Natural killer cell (primary cell): Measurements from ENCODE around the gene CHMP1B. TPM values are rescaled to one million over a fixed set of nuclear protein-coding genes. Genes with fewer than 3 reads are reported as not detected.
A peak's percentile ranks its signal among the peaks of the same experiment; 100 is the strongest.

ENCODE experiments used
- ATAC-seq, 3 donors: fragments of 150-1000 bp in 2 of 3; fragments of 200-7000 bp in 1 of 3; cut with Tn5 transposase; 1 replicate in 1 of 3; 2 replicates in 2 of 3; pipeline ENCODE4 v1.10.0; 2021; ENCODE audit warnings: mild to moderate bottlenecking in 2 of 3, moderate library complexity in 2 of 3
- DNase-seq, 2 donors: peaks; one replicate each; pipeline versions ENCODE4 v3.0.0 to v3.0.0-alpha.2; 2013 to 2021; ENCODE audit warnings: mixed read lengths in 1 of 2
- H3K27ac ChIP-seq: one replicate; pipeline ENCODE4 v1.5.1; 2013; ENCODE audit warnings: mild to moderate bottlenecking, low read length
- H3K27me3 ChIP-seq: one replicate; pipeline ENCODE4 v1.6.1; 2013; ENCODE audit warnings: low read length; ENCODE audit not compliant: control insufficient read depth, insufficient read depth
- H3K36me3 ChIP-seq: one replicate; pipeline ENCODE4 v1.6.1; 2013; ENCODE audit warnings: low read length; ENCODE audit not compliant: control insufficient read depth, insufficient read depth
- H3K4me1 ChIP-seq: one replicate; pipeline ENCODE4 v1.6.1; 2013; ENCODE audit warnings: low read length; ENCODE audit not compliant: control insufficient read depth, insufficient read depth
- H3K4me3 ChIP-seq: one replicate; pipeline ENCODE4 v1.5.1; 2013; ENCODE audit warnings: low read length
- H3K9me3 ChIP-seq: one replicate; pipeline ENCODE4 v1.6.1; 2013; ENCODE audit warnings: low read length; ENCODE audit not compliant: control insufficient read depth, insufficient read depth
- H3K27ac Mint-ChIP-seq, 2 donors: one replicate each; pipeline ENCODE4 v1.8.0; 2022; ENCODE audit warnings: mild to moderate bottlenecking in 2 of 2, mixed read lengths in 2 of 2, moderate library complexity in 1 of 2
- H3K27me3 Mint-ChIP-seq, 2 donors: one replicate each; pipeline ENCODE4 v1.8.0; 2022; ENCODE audit warnings: low read depth in 2 of 2, mixed read lengths in 2 of 2
- H3K36me3 Mint-ChIP-seq: one replicate; pipeline ENCODE4 v1.8.0; 2022; ENCODE audit warnings: mixed read lengths
- H3K4me1 Mint-ChIP-seq, 2 donors: one replicate each; pipeline ENCODE4 v1.8.0; 2022; ENCODE audit warnings: mixed read lengths in 2 of 2
- H3K4me3 Mint-ChIP-seq: one replicate; pipeline ENCODE4 v1.8.0; 2022; ENCODE audit warnings: mild to moderate bottlenecking, moderate library complexity, mixed read lengths
- H3K9me3 Mint-ChIP-seq, 2 donors: one replicate each; pipeline ENCODE4 v1.8.0; 2022; ENCODE audit warnings: mixed read lengths in 2 of 2
- CTCF ChIP-seq: fragments of 200-600 bp; IDR thresholded peaks from one replicate; pipeline ENCODE4 v1.8.0; 2022; ENCODE audit warnings: antibody characterized with exemption
- WGBS: methylation state at CpG from one replicate; pipeline ENCODE4 v1.1.7; 2013; ENCODE audit warnings: missing lambda C conversion rate; ENCODE audit not compliant: insufficient coverage; 5-methylcytosine and 5-hydroxymethylcytosine counted together
- intact Hi-C: fragments of 100-400 bp; cut with micrococcal nuclease; formaldehyde crosslinking; loops from one replicate; pipeline ENCODE4 v1.14.2; 2022
- total RNA-seq, 4 donors: library from RNA; stranded (reverse); fragments of 120-200 nt in 1 of 4; gene quantifications; one replicate each; pipeline versions ENCODE4 v1.2.3 to v1.2.4, GENCODE V29; 2013 to 2022

The CHMP1B gene
- total RNA-seq, 3 donors from 2014 or later (not counting 1 experiment from before 2014, with no cell fraction given) = 99.4 to 132 (median 110) TPM

GRCh38 chr18:11857177-11857887 lies 6.1 kb downstream of the CHMP1B start:
- Histone ChIP-seq H3K27me3 (no peaks in the 10 kb centered on the region), H3K4me3 (no peak overlapping the region), H3K9me3 (no peaks in the 10 kb centered on the region), H3K27ac (no peak overlapping the region), H3K36me3 (peaks cover 2% of the 10 kb centered on the region), H3K4me1 (peaks cover 6% of the 10 kb centered on the region)
- no peaks in the 10 kb centered on the region for H3K27me3 Mint-ChIP-seq
- intact Hi-C loops = no loop called here
- no peaks in the 10 kb centered on the region for H3K9me3 Mint-ChIP-seq
- peak overlapping the region in 1 of 2 donors; percentile 75 for H3K27ac Mint-ChIP-seq
- peaks cover 15 to 22% of the 10 kb centered on the region in 2 donors for H3K4me1 Mint-ChIP-seq
- peak in 1 of 3 donors; percentile 9 for ATAC-seq
- TF ChIP-seq CTCF = no peak
- no peak overlapping the region for H3K4me3 Mint-ChIP-seq
- H3K36me3 Mint-ChIP-seq = no peaks in the 10 kb centered on the region
- no peak for DNase-seq
- WGBS = 72% methylated on average over 11 of the region's 11 CpGs

- Mint-ChIP-seq H3K9me3 (no peaks in the 10 kb centered on the region), H3K36me3 (no peaks in the 10 kb centered on the region), H3K4me3 (no peak overlapping the region), H3K27me3 (no peaks in the 10 kb centered on the region), H3K27ac (no peak overlapping the region), H3K4me1 (peaks cover 4 to 7% of the 10 kb centered on the region in 2 donors)
- no peak for TF ChIP-seq CTCF
- Histone ChIP-seq H3K9me3 (no peaks in the 10 kb centered on the region), H3K36me3 (peaks cover 2% of the 10 kb centered on the region), H3K4me3 (no peak overlapping the region), H3K27me3 (no peaks in the 10 kb centered on the region), H3K27ac (no peak overlapping the region), H3K4me1 (no peaks in the 10 kb centered on the region)
- DNase-seq (no peak), ATAC-seq (no peak)
- WGBS = 90% methylated on average over 7 of the region's 7 CpGs
- intact Hi-C loops = no loop called here
These were observed 8.1 kb downstream of the CHMP1B start for GRCh38 chr18:11859282-11859830.

GRCh38 chr18:11859903-11860407 lies 8.7 kb downstream of the CHMP1B start:
- ATAC-seq = no peak
- no peaks in the 10 kb centered on the region for H3K9me3 Mint-ChIP-seq
- TF ChIP-seq CTCF = no peak
- H3K36me3 Mint-ChIP-seq = no peaks in the 10 kb centered on the region
- no peak overlapping the region for H3K4me3 Mint-ChIP-seq
- Histone ChIP-seq H3K36me3 (peaks cover 2% of the 10 kb centered on the region), H3K4me3 (no peak overlapping the region), H3K9me3 (no peaks in the 10 kb centered on the region), H3K27me3 (no peaks in the 10 kb centered on the region), H3K4me1 (no peaks in the 10 kb centered on the region), H3K27ac (no peak overlapping the region)
- DNase-seq = no peak
- no peaks in the 10 kb centered on the region for H3K27me3 Mint-ChIP-seq
- H3K27ac Mint-ChIP-seq = no peak overlapping the region
- WGBS = 83% methylated on average over 4 of the region's 4 CpGs
- intact Hi-C loops = no loop called here
- peaks cover 4 to 7% of the 10 kb centered on the region in 2 donors for H3K4me1 Mint-ChIP-seq
